WTC11 (cell line): Measurements from ENCODE around the gene ERGIC3. TPM values are rescaled to one million over a fixed set of nuclear protein-coding genes. Genes with fewer than 3 reads are reported as not detected.

Source experiments
- ATAC-seq: fragments of 200-7000 bp; cut with Tn5 transposase; 2 replicates; pipeline ENCODE4 v1.10.0; 2021; ENCODE audit warnings: mild to moderate bottlenecking, moderate library complexity
- CTCF ChIA-PET: fragments of 300-600 bp; sonication (Branson Sonifier 250); formaldehyde crosslinking; loops from one replicate; lab custom pipeline; 2021; ENCODE audit warnings: antibody characterized with exemption; lab: Charles Lee
- POLR2A ChIA-PET: fragments of 350-600 bp; sonication (Branson Sonifier 250); formaldehyde crosslinking; loops from one replicate; lab custom pipeline; 2021; ENCODE audit warnings: antibody characterized with exemption; lab: Charles Lee
- DNase-seq: peaks from one replicate; pipeline ENCODE4 v3.0.0; 2021; ENCODE audit warnings: low spot score
- H3K27ac Mint-ChIP-seq: 2 replicates; pipeline ENCODE4 v1.8.0; 2021; ENCODE audit warnings: mixed read lengths
- H3K27me3 Mint-ChIP-seq: 2 replicates; pipeline ENCODE4 v1.8.0; 2021; ENCODE audit warnings: low read depth, mild to moderate bottlenecking, moderate library complexity, mixed read lengths
- H3K36me3 Mint-ChIP-seq: 2 replicates; pipeline ENCODE4 v1.8.0; 2021; ENCODE audit warnings: mixed read lengths
- H3K4me1 Mint-ChIP-seq: 2 replicates; pipeline ENCODE4 v1.8.0; 2022; ENCODE audit warnings: mixed read lengths
- H3K4me3 Mint-ChIP-seq: 2 replicates; pipeline ENCODE4 v1.8.0; 2021; ENCODE audit warnings: mild to moderate bottlenecking, moderate library complexity, mixed read lengths
- H3K9me3 Mint-ChIP-seq: 2 replicates; pipeline ENCODE4 v1.8.0; 2021; ENCODE audit warnings: mixed read lengths
- AFF4 ChIP-seq: sonication (generic); formaldehyde crosslinking; IDR thresholded peaks from 2 replicates; pipeline ENCODE4 v1.8.1; 2023; ENCODE audit warnings: mild to moderate bottlenecking, missing genetic modification reagents, borderline replicate concordance
- ATF2 ChIP-seq: sonication (generic); formaldehyde crosslinking; IDR thresholded peaks from 2 replicates; pipeline ENCODE4 v1.8.1; 2022; ENCODE audit warnings: low read depth, missing genetic modification reagents, borderline replicate concordance
- CREM ChIP-seq: sonication (generic); formaldehyde crosslinking; IDR thresholded peaks from 2 replicates; pipeline ENCODE4 v1.8.1; 2022; ENCODE audit warnings: mild to moderate bottlenecking, missing genetic modification reagents, moderate library complexity
- EMX1 ChIP-seq: fragments of 250-450 bp; sonication (Bioruptor Pico); IDR thresholded peaks from 2 replicates; pipeline ENCODE4 v1.8.0; 2021; ENCODE audit warnings: mild to moderate bottlenecking
- GABPB1 ChIP-seq: sonication (generic); formaldehyde crosslinking; IDR thresholded peaks from 2 replicates; pipeline ENCODE4 v1.8.1; 2023; ENCODE audit warnings: mild to moderate bottlenecking, missing genetic modification reagents
- GTF2I ChIP-seq: fragments of 250-450 bp; sonication (Bioruptor Pico); conservative IDR thresholded peaks from 2 replicates; pipeline ENCODE4 v1.4.0; 2021; ENCODE audit warnings: mild to moderate bottlenecking
- NFATC4 ChIP-seq: fragments of 250-450 bp; sonication (Bioruptor Pico); IDR thresholded peaks from 2 replicates; pipeline ENCODE4 v1.9.0; 2021; ENCODE audit warnings: mild to moderate bottlenecking
- NFE2L1 ChIP-seq: sonication (generic); formaldehyde crosslinking; IDR thresholded peaks from 2 replicates; pipeline ENCODE4 v1.8.1; 2023; ENCODE audit warnings: missing genetic modification reagents
- NR1H2 ChIP-seq: sonication (generic); formaldehyde crosslinking; IDR thresholded peaks from 2 replicates; pipeline ENCODE4 v1.9.0; 2021; ENCODE audit warnings: mild to moderate bottlenecking, moderate library complexity, missing genetic modification reagents
- RELA ChIP-seq: sonication (generic); formaldehyde crosslinking; IDR thresholded peaks from 2 replicates; pipeline ENCODE4 v1.8.1; 2022; ENCODE audit warnings: missing genetic modification reagents, mild to moderate bottlenecking, borderline replicate concordance
- SMAD3 ChIP-seq: sonication (generic); formaldehyde crosslinking; IDR thresholded peaks from 2 replicates; pipeline ENCODE4 v1.8.0; 2022; ENCODE audit warnings: missing genetic modification reagents, mild to moderate bottlenecking, borderline replicate concordance
- SP1 ChIP-seq: sonication (generic); formaldehyde crosslinking; conservative IDR thresholded peaks from 2 replicates; pipeline ENCODE4 v1.8.1; 2022; ENCODE audit warnings: missing genetic modification reagents
- TEAD1 ChIP-seq: sonication (generic); formaldehyde crosslinking; IDR thresholded peaks from 2 replicates; pipeline ENCODE4 v1.8.0; 2022; ENCODE audit warnings: mild to moderate bottlenecking, missing genetic modification reagents
- ZNF121 ChIP-seq: sonication (generic); formaldehyde crosslinking; IDR thresholded peaks from 2 replicates; pipeline ENCODE4 v1.8.0; 2023; ENCODE audit warnings: missing genetic modification reagents
- ZNF671 ChIP-seq: fragments of 250-450 bp; sonication (Bioruptor Pico); IDR thresholded peaks from 2 replicates; pipeline ENCODE4 v1.8.0; 2021; ENCODE audit warnings: mild to moderate bottlenecking
- total RNA-seq: library from RNA; stranded (reverse); gene quantifications from 3 replicates; pipeline ENCODE4 v1.2.3, GENCODE V29; 2021
- TF ChIP-seq, protein P1 (sequence below): sonication (generic); formaldehyde crosslinking; conservative IDR thresholded peaks from 2 replicates; pipeline ENCODE4 v1.8.1; 2022; ENCODE audit warnings: mild to moderate bottlenecking, missing genetic modification reagents
- TF ChIP-seq, protein P2 (sequence below): sonication (generic); formaldehyde crosslinking; IDR thresholded peaks from 2 replicates; pipeline ENCODE4 v1.8.1; 2023; ENCODE audit warnings: mild to moderate bottlenecking, missing genetic modification reagents
- TF ChIP-seq, protein P3 (sequence below): fragments of 250-450 bp; sonication (Bioruptor Pico); IDR thresholded peaks from 2 replicates; pipeline ENCODE4 v1.9.0; 2021; ENCODE audit warnings: mild to moderate bottlenecking, borderline replicate concordance
- TF ChIP-seq, protein P4 (sequence below): sonication (generic); formaldehyde crosslinking; IDR thresholded peaks from 2 replicates; pipeline ENCODE4 v1.8.1; 2022; ENCODE audit warnings: mild to moderate bottlenecking, missing genetic modification reagents, moderate library complexity, borderline replicate concordance
- TF ChIP-seq, protein P5 (sequence below): sonication (generic); formaldehyde crosslinking; IDR thresholded peaks from 2 replicates; pipeline ENCODE4 v1.8.1; 2023; ENCODE audit warnings: mild to moderate bottlenecking, missing genetic modification reagents, moderate library complexity

ERGIC3 gene
- total RNA-seq, 1 experiment from 2014 or later: 168 TPM

- H3K4me1 Mint-ChIP-seq: no peaks in the 10 kb centered on the region
- no peak for ATAC-seq
- H3K27ac Mint-ChIP-seq: no peak overlapping the region
- peaks cover 10% of the 10 kb centered on the region for H3K36me3 Mint-ChIP-seq
- H3K4me3 Mint-ChIP-seq: no peak overlapping the region
- no peaks in the 10 kb centered on the region for H3K9me3 Mint-ChIP-seq
- DNase-seq: no peak
- no peak for TF ChIP-seq RELA (CRISPR knock-in tag)
- TF ChIP-seq, protein P1, sequence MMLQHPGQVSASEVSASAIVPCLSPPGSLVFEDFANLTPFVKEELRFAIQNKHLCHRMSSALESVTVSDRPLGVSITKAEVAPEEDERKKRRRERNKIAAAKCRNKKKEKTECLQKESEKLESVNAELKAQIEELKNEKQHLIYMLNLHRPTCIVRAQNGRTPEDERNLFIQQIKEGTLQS: no peak
- no peak for TF ChIP-seq GTF2I (CRISPR knock-in tag)
- TF ChIP-seq, protein P2, sequence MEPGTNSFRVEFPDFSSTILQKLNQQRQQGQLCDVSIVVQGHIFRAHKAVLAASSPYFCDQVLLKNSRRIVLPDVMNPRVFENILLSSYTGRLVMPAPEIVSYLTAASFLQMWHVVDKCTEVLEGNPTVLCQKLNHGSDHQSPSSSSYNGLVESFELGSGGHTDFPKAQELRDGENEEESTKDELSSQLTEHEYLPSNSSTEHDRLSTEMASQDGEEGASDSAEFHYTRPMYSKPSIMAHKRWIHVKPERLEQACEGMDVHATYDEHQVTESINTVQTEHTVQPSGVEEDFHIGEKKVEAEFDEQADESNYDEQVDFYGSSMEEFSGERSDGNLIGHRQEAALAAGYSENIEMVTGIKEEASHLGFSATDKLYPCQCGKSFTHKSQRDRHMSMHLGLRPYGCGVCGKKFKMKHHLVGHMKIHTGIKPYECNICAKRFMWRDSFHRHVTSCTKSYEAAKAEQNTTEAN: no peak
- no peak for TF ChIP-seq SP1 (CRISPR knock-in tag)
- no peak for TF ChIP-seq NFE2L1 (CRISPR knock-in tag)
- TF ChIP-seq, protein P3, sequence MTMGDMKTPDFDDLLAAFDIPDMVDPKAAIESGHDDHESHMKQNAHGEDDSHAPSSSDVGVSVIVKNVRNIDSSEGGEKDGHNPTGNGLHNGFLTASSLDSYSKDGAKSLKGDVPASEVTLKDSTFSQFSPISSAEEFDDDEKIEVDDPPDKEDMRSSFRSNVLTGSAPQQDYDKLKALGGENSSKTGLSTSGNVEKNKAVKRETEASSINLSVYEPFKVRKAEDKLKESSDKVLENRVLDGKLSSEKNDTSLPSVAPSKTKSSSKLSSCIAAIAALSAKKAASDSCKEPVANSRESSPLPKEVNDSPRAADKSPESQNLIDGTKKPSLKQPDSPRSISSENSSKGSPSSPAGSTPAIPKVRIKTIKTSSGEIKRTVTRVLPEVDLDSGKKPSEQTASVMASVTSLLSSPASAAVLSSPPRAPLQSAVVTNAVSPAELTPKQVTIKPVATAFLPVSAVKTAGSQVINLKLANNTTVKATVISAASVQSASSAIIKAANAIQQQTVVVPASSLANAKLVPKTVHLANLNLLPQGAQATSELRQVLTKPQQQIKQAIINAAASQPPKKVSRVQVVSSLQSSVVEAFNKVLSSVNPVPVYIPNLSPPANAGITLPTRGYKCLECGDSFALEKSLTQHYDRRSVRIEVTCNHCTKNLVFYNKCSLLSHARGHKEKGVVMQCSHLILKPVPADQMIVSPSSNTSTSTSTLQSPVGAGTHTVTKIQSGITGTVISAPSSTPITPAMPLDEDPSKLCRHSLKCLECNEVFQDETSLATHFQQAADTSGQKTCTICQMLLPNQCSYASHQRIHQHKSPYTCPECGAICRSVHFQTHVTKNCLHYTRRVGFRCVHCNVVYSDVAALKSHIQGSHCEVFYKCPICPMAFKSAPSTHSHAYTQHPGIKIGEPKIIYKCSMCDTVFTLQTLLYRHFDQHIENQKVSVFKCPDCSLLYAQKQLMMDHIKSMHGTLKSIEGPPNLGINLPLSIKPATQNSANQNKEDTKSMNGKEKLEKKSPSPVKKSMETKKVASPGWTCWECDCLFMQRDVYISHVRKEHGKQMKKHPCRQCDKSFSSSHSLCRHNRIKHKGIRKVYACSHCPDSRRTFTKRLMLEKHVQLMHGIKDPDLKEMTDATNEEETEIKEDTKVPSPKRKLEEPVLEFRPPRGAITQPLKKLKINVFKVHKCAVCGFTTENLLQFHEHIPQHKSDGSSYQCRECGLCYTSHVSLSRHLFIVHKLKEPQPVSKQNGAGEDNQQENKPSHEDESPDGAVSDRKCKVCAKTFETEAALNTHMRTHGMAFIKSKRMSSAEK: no peak
- no peak for TF ChIP-seq ZNF121 (CRISPR knock-in tag)
- no peak for TF ChIP-seq ATF2 (CRISPR knock-in tag)
- TF ChIP-seq, protein P4, sequence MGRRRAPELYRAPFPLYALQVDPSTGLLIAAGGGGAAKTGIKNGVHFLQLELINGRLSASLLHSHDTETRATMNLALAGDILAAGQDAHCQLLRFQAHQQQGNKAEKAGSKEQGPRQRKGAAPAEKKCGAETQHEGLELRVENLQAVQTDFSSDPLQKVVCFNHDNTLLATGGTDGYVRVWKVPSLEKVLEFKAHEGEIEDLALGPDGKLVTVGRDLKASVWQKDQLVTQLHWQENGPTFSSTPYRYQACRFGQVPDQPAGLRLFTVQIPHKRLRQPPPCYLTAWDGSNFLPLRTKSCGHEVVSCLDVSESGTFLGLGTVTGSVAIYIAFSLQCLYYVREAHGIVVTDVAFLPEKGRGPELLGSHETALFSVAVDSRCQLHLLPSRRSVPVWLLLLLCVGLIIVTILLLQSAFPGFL (CRISPR knock-in tag): no peak
- H3K27me3 Mint-ChIP-seq: no peaks in the 10 kb centered on the region
- POLR2A ChIA-PET: no interaction called here
- CTCF ChIA-PET: interaction anchor here (0.5 to 1.5 kb wide), 3 partner anchors 17 to 88 kb away, joined by 3 to 4 read pairs (median 4); no protein-coding TSS in a partner anchor
Measured at GRCh38 chr20:35515949-35516645, 25.8 kb upstream of the ERGIC3 start.

- DNase-seq (no peak), ATAC-seq (no peak)
- peaks cover under 1% of the 10 kb centered on the region for H3K36me3 Mint-ChIP-seq
- POLR2A ChIA-PET: interaction anchor here (0.6 kb wide), 1 partner anchor 333 kb away, joined by 5 read pairs; no protein-coding TSS in a partner anchor
- H3K27ac Mint-ChIP-seq: no peak overlapping the region
- no peaks in the 10 kb centered on the region for H3K27me3 Mint-ChIP-seq
- CTCF ChIA-PET: interaction anchor here (1.3 to 1.5 kb wide), 2 partner anchors 25 to 54 kb away, joined by 3 to 4 read pairs; partner anchors contain the start of gene ERGIC3
- H3K9me3 Mint-ChIP-seq: peaks cover 3% of the 10 kb centered on the region; the same call in 1 of the 2 replicates
- H3K4me1 Mint-ChIP-seq: no peaks in the 10 kb centered on the region
- no peak overlapping the region for H3K4me3 Mint-ChIP-seq
- no peak for TF ChIP-seq ZNF671 (CRISPR knock-in tag)
- no peak for TF ChIP-seq NR1H2
- TF ChIP-seq NFATC4 (CRISPR knock-in tag): no peak
- TF ChIP-seq GABPB1: no peak
- TF ChIP-seq AFF4 (CRISPR knock-in tag): no peak
- no peak for TF ChIP-seq EMX1 (CRISPR knock-in tag)
- TF ChIP-seq CREM: no peak
- TF ChIP-seq, protein P5, sequence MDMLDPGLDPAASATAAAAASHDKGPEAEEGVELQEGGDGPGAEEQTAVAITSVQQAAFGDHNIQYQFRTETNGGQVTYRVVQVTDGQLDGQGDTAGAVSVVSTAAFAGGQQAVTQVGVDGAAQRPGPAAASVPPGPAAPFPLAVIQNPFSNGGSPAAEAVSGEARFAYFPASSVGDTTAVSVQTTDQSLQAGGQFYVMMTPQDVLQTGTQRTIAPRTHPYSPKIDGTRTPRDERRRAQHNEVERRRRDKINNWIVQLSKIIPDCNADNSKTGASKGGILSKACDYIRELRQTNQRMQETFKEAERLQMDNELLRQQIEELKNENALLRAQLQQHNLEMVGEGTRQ (CRISPR knock-in tag): no peak
- TF ChIP-seq SMAD3 (CRISPR knock-in tag): no peak
- TF ChIP-seq TEAD1: no peak
Measured at GRCh38 chr20:35517125-35517524, 24.8 kb upstream of the ERGIC3 start.
